T-helper 9 cell (primary cell): Measurements from ENCODE around the gene P2RY8.
"Not testable (repeated sequence)": the region's sequence is repeated elsewhere in the genome, so short reads cannot be mapped to it uniquely, and the experiment has no call there.

Source experiments
- DNase-seq: peaks from one replicate; pipeline ENCODE4 v3.0.0-alpha.2; 2020

The P2RY8 gene

DNA sequence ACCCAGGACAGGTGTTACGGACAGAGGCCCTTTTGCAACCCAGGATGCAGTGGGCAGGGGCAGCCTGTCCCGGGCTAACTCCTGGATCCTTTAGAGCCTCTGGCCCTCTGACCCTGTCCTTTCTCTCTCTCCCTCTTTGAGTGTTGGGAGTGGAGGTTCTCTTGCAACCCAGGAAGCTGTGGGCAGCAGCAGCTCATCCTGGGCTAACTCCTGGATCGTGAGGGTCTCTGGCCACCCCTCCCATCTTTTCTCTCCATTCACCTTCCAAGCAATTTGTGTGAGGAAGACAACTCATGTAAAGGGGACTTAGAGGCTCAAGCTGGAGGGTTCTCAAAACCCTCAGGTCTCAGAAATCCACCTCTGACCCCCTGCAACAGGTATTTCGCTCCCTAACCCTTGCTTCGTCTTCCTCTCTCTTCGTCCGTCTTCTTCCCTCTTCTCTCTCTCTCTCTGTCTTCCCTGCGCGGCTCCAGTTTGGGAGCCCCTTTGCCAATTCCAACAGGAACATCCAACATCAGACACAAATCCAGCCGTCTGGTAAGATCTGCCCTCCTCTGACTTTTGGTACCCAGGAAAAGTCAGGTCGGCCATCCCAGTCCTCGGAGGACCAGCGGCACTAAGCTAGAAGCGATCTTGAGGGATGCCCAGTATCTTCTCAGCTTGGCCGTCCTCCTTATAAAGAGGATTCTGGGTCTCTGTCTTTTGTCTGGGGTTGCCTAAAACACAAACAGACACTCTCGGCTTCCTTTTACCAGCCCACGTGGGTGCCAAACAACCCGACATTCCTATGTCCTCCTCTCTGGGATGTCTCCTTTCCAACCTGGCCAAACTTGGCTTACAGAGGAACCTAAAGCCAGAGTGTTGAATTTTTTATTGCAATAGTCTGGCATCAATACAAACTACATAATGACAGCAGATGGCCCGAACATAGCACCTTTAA is 92.2 kb downstream of the P2RY8 start:
- DNase-seq: no peak

- DNase-seq: no peak
These were observed 93.4 kb downstream of the P2RY8 start for GRCh38 chrX:1443496-1444075.

DNA sequence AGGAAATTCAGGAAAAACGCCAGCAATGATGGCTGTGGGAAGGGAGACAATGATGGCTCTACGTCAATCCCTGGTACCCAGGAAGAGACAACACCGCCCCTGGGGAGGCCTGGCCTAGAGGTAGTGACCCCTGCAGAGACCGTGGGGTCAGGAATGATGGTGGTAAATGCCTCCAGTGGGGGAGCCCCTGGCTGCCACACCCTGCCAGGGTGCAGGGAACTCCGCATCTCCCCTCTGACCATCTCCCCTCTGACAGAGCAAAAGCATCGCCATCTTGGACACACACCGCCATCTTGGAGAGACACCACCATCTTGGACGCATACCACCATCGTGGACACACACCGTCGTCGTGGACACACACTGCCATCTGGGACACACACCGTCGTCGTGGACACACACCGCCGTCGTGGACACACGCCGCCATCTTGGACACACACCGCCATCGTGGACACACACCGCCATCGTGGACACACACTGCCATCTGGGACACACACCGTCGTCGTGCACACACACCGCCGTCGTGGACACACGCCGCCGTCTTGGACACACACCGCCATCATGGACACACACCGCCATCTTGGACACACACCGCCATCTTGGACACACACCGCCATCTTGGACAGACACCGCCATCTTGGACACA is 94.1 kb downstream of the P2RY8 start:
- DNase-seq: no peak

- no peak for DNase-seq
These were observed 94.8 kb downstream of the P2RY8 start for GRCh38 chrX:1442016-1442665.

- no peak for DNase-seq
These were observed 96.5 kb downstream of the P2RY8 start for GRCh38 chrX:1440506-1440905.

DNA sequence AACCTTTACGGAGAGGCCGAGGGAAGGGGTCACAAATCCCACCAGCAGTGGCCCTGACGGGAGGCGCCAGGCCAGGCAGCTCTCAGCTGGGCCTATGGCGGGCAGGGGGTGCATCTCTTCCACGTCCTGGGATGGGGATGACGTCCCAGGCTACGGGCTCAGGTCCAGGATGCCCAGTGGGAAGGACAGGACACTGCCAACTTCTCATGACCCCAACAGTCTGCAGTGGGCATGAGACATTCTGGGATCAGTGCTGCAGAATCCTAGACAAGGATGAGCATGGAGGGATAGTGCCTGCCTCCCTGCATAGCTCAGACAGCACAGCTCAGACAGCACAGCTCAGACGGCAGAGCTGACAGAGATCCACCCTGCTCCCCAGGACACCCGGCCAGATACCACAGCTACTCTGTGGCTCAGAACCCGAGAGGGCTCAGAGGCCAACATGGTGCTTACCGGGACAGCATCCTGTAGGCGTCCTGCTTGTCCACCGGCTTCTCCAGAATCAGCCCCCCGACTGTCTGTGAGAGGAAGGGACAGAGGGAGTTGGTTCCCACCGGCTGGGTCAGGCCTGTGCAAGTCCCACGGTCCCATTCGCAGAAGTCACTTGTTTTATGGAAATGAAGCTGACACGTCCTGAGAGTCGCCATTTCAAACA is 101.6 kb downstream of the P2RY8 start:
- DNase-seq: no peak

- DNase-seq: no peak
These were observed 102.1 kb downstream of the P2RY8 start for GRCh38 chrX:1434871-1435240.

DNA sequence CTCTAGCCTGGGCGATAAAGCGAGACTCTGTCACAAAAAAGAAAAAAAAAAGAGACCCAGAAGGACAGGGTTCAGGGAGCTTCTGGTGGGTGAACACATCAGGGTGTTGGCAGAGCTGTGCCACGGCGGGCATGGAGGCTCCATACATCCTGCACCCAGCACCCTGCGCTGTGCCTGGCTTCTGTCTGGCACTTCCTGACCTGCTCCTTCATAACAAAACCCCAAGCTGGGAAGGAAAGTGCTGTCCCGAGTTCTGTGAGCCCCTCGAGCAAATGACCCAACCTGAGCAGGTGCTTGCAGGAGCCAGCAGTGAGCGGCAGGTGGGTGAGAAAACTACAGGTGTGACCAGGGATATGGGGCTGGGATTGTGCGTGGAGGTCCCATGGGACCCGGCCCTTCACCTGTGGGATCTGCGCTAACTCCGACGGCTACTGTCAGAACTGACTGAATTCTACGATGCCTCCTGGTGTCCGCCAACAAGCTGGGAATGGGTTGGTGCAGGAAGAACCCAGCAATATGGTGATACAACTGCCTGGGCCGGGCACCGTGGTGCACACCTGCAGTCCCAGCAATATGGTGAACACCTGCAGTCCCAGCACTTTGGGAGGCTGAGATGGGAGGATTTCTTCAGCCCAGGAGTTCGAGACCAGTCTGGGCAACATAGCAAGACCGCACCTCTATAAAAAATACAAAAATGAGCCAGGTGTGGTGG is 103.2 kb downstream of the P2RY8 start:
- no peak for DNase-seq

- no peak for DNase-seq
These were observed 106.5 kb downstream of the P2RY8 start for GRCh38 chrX:1430451-1430850.

- no peak for DNase-seq
These were observed 109.2 kb downstream of the P2RY8 start for GRCh38 chrX:1427756-1428155.

DNA sequence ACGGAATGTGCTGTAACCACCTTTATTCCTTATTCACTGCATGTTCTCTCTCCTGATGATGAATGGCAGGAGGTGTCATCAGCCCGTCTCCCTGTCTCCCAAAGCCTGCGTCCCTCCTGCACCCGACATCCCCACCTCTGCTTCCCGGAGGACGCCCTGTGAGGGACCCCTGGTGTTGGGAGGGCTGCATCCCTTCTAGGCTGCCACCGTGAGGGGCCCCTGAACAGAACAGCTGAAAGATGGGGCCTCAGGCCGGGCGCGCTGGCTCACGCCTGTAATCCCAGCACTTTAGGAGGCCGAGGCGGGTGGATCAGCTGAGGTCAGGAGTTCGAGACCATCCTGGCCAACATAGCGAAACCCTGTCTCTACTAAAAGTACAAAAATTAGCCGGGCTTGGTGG is 110.7 kb downstream of the P2RY8 start:
- not testable (repeated sequence) for DNase-seq

GRCh38 chrX:1425381-1425780 is 111.6 kb downstream of the P2RY8 start:
- DNase-seq: no peak

DNA sequence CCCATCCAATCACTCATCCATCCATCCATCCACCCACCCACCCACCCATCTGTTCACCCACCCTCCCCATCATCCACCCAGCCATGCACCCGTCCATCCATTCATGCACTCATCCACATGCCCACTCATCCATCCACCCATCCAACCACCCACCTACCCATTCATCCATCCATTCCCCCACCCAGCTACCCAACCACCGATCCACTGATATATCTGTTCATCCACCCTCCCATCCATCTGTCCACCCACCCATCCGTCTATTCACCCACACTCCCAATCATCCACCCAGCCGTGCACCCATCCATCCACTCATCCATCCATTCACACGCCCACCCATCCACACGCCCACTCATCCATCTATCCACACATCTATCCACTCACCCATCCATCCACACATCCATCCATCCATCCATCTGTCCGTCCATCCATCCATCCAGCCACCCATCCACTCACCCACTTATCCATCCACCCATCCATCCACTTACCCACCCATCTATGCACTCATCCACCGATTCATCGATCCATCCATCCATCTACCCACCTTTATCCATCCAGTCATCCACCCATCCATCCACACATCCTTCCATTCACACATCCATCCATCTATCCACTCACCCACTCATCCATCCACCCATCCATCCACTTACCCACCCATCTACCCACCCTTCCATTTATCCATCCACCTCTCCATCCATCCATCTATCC is 112.7 kb downstream of the P2RY8 start:
- no peak for DNase-seq

GRCh38 chrX:1423215-1423614 is 113.8 kb downstream of the P2RY8 start:
- DNase-seq: no peak

GRCh38 chrX:1422135-1422465 is 114.9 kb downstream of the P2RY8 start:
- DNase-seq: no peak

GRCh38 chrX:1421433-1422134 is 115.4 kb downstream of the P2RY8 start:
- DNase-seq: no peak

- no peak for DNase-seq
These were observed 116.6 kb downstream of the P2RY8 start for GRCh38 chrX:1420371-1420770.

- no peak for DNase-seq
These were observed 117.2 kb downstream of the P2RY8 start for GRCh38 chrX:1419545-1420355.

DNA sequence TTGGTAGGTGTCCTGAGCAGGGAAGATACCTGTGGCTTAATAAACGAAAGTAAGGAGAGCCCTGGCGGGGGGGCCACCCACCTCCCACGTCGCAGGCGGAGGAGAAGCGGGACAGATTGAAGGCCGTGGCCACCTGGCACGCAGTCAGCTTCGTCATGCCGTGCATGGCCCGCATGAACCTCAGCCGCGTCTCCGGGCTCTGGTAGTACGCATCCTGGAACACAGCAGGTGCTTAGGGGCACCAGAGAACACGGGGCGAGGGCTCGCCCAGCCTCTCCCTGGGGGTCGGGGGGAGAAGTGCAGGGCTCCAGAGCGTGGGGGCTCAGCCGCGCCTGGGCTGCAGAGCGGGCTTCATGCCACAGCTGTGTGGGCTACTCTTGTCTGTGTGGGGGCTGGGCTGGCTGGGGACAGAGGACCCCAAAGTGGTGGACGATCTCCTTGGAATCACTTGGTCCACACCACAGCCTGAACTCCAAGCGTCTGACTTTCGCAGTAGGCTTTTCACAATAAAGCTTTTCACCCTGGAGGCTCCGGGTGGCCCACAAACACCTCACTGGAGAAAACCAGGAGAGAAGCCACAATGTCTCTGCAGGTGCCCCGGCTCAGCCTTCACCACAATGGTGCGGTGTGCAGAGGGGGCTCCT is 118.0 kb downstream of the P2RY8 start:
- no peak for DNase-seq
